ENCODE measurements around the gene LYRM9.

- TF ChIP-seq CTCF (IDR thresholded peaks at IDR 0.05; ENCODE audit: insufficient read depth, low read length, poor library complexity, severe bottlenecking), result no peak
- TF ChIP-seq EZH2phosphoT487 (conservative IDR thresholded peaks at IDR 0.05; ENCODE audit: low read length), result no peak
Measured at GRCh38 chr17:27858621-27859305, 34.4 kb downstream of the LYRM9 start.
